Adrenal gland (tissue), 12 donors: ENCODE measurements around the gene LMF1. TPM values are rescaled to one million over a fixed set of nuclear protein-coding genes. Genes with fewer than 3 reads are reported as not detected.
"Not testable (repeated sequence)": the region's sequence is repeated elsewhere in the genome, so short reads cannot be mapped to it uniquely, and the experiment has no call there.

Source experiments
- DNase-seq, 7 donors: peaks; one replicate each; pipeline ENCODE4 v3.0.0-alpha.2; 2019 to 2020
- H3K27ac ChIP-seq, 5 donors: fragments of 200-600 bp; sonication (generic) in 4 of 5; 1 replicate in 3 of 5; 2 replicates in 2 of 5; pipeline versions ENCODE4 v1.5.1 to v1.8.0; 2016 to 2020; ENCODE audit warnings: mild to moderate bottlenecking in 1 of 5
- H3K27me3 ChIP-seq: fragments of 200-600 bp; 2 replicates; pipeline ENCODE4 v1.8.0; 2021
- H3K36me3 ChIP-seq, 2 donors: fragments of 200-600 bp; replicated peaks in 1 of 2; 1 replicate in 1 of 2; 2 replicates in 1 of 2; pipeline versions ENCODE4 v1.5.1 to v1.8.0; 2018 to 2022
- H3K4me1 ChIP-seq, 2 donors: fragments of 200-600 bp; replicated peaks in 1 of 2; 1 replicate in 1 of 2; 2 replicates in 1 of 2; pipeline versions ENCODE4 v1.5.1 to v1.8.0; 2018 to 2021
- H3K4me3 ChIP-seq, 4 donors: fragments of 200-600 bp; sonication (generic) in 3 of 4; one replicate each; pipeline ENCODE4 v1.5.1; 2016 to 2018
- H3K9me3 ChIP-seq, 3 donors: fragments of 200-600 bp; sonication (generic) in 1 of 3; replicated peaks in 1 of 3; 1 replicate in 2 of 3; 2 replicates in 1 of 3; pipeline versions ENCODE4 v1.5.1 to v1.8.0; 2016 to 2021
- CTCF ChIP-seq, 6 experiments: fragments of 450-650 bp in 4 of 6; fragments of 200-600 bp in 2 of 6; sonication (generic) in 1 of 6; IDR thresholded peaks; 1 replicate in 5 of 6; 2 replicates in 1 of 6; pipeline versions ENCODE4 v1.5.1 to v1.8.0; 2016 to 2021; ENCODE audit warnings: antibody characterized with exemption in 6 of 6, mild to moderate bottlenecking in 2 of 6, moderate library complexity in 1 of 6
- POLR2A ChIP-seq, 2 donors: fragments of 450-650 bp; IDR thresholded peaks; one replicate each; pipeline ENCODE4 v1.6.1; 2017; ENCODE audit warnings: antibody characterized with exemption in 2 of 2, mild to moderate bottlenecking in 2 of 2, moderate library complexity in 1 of 2
- WGBS, 4 donors: extraction: QIAGEN DNeasy Blood & Tissue Kit in 2 of 4; methylation state at CpG; one replicate each; pipeline versions ENCODE4 v1.1.5 to v1.1.7; 2013 to 2017; 5-methylcytosine and 5-hydroxymethylcytosine counted together
- intact Hi-C, 2 donors: fragments of 100-400 bp; cut with DNase I; formaldehyde crosslinking; loops; one replicate each; pipeline versions ENCODE4 v1.14.1 to v1.15.0; 2022 to 2023
- polyA plus RNA-seq, 3 donors: library from polyadenylated mRNA; stranded (reverse); fragments of 200-250 nt in 2 of 3; fragments of 350-450 nt in 1 of 3; fragmentation: Illumina TruSeq in 1 of 3; extraction: RNeasy Lipid Tissue Mini Kit (QIAGEN cat#74804) in 1 of 3; gene quantifications; one replicate each; pipeline ENCODE4 v1.2.3, GENCODE V29; 2013 to 2014
- total RNA-seq, 9 donors: library from RNA; depleted of rRNA in 4 of 9; stranded (reverse); fragments of >200 nt in 4 of 9; fragments of 120-200 nt in 1 of 9; fragmentation: NEBNext Ultra II Directional in 1 of 9; extraction: Animal tissue kit (Norgen Biotek cat#: 25700) in 1 of 9; gene quantifications; one replicate each; pipeline versions ENCODE4 v1.1.0 to v1.2.4, GENCODE V29; 2013 to 2023
- donor health status: healthy with polysubstance abuse.
- donor health status: Bipolar disorder and iron deficiency.
- donor health status: DM: yes; HTN: yes; CAD: no.
- donor health status: DM: no; HTN: no; CAD: no.
- donor health status: DM: no; HTN: no; CAD: no.
- donor health status: DM: yes; HTN: yes; CAD: no.

LMF1 gene
- total and polyA plus RNA-seq, 12 donors = 10.5 to 101 (median 36.3) TPM

- whole genome bisulfite sequencing, 4 donors = 75 to 81% (median 79%) methylated on average over 9 to 13 of the region's 13 CpGs
- no peak overlapping the region for H3K4me3 ChIP-seq
- no peaks in the 10 kb centered on the region for H3K9me3 ChIP-seq
- TF ChIP-seq CTCF (IDR thresholded peaks at IDR 0.05) = no peak
- TF ChIP-seq POLR2A (IDR thresholded peaks at IDR 0.05) = no peak
- no peak for DNase-seq
- peaks cover 10% of the 10 kb centered on the region for H3K27me3 ChIP-seq
- intact Hi-C loops = no loop called here
- H3K36me3 ChIP-seq = no peaks in the 10 kb centered on the region
- no peak overlapping the region for H3K27ac ChIP-seq
- peaks cover 8 to 11% of the 10 kb centered on the region in 2 donors for H3K4me1 ChIP-seq
Observed at GRCh38 chr16:821751-822150, 149.0 kb downstream of the LMF1 start.

- intact Hi-C loops = no loop called here
- WGBS, 4 donors = 83 to 94% (median 88%) methylated on average over 12 of the region's 12 CpGs
- DNase-seq = no peak
- H3K27me3 ChIP-seq = peaks cover 16% of the 10 kb centered on the region
- no peaks in the 10 kb centered on the region for H3K9me3 ChIP-seq
- no peak overlapping the region for H3K4me3 ChIP-seq
- H3K4me1 ChIP-seq = peaks cover 8 to 10% of the 10 kb centered on the region in 2 donors
- no peaks in the 10 kb centered on the region for H3K36me3 ChIP-seq
- H3K27ac ChIP-seq = no peak overlapping the region
- TF ChIP-seq CTCF (IDR thresholded peaks at IDR 0.05) = no peak
Observed at GRCh38 chr16:820748-821147, 150.0 kb downstream of the LMF1 start.

GRCh38 chr16:820044-820408 is 150.8 kb downstream of the LMF1 start:
- DNase-seq, H3K9me3 ChIP-seq, H3K4me3 ChIP-seq, H3K36me3 ChIP-seq, H3K27ac ChIP-seq, intact Hi-C loops, H3K4me1 ChIP-seq: not testable (repeated sequence)
- H3K27me3 ChIP-seq = peaks cover 16% of the 10 kb centered on the region
- 63 to 79% (median 70%) methylated on average over 10 of the region's 10 CpGs for WGBS, 4 donors

- Histone ChIP-seq H3K36me3 (no peaks in the 10 kb centered on the region), H3K27ac (no peak overlapping the region), H3K27me3 (peaks cover 16% of the 10 kb centered on the region), H3K4me3 (no peak overlapping the region), H3K9me3 (no peaks in the 10 kb centered on the region), H3K4me1 (no peaks in the 10 kb centered on the region)
- intact Hi-C loops = loop anchor here in 1 of 2 donors (5.0 kb wide), 1 partner anchor 278 kb away; the partner anchor contains the start of gene C1QTNF8
- TF ChIP-seq POLR2A (IDR thresholded peaks at IDR 0.05) (no peak), CTCF (IDR thresholded peaks at IDR 0.05) (no peak)
- DNase-seq = no peak
- 53 to 68% (median 64%) methylated on average over 15 to 23 of the region's 23 CpGs for WGBS, 4 donors
Observed at GRCh38 chr16:819336-820043, 151.3 kb downstream of the LMF1 start.

- Histone ChIP-seq H3K36me3 (no peaks in the 10 kb centered on the region), H3K27me3 (peaks cover 21% of the 10 kb centered on the region), H3K9me3 (no peaks in the 10 kb centered on the region), H3K4me1 (peaks cover 0 to 2% of the 10 kb centered on the region in 2 donors), H3K4me3 (no peak overlapping the region), H3K27ac (no peak overlapping the region)
- DNase-seq = no peak
- TF ChIP-seq POLR2A (IDR thresholded peaks at IDR 0.05) (no peak), CTCF (IDR thresholded peaks at IDR 0.05) (no peak)
- WGBS, 4 donors = 59 to 85% (median 75%) methylated on average over 2 of the region's 2 CpGs
- intact Hi-C loops = loop anchor here in 1 of 2 donors (5.0 kb wide), 1 partner anchor 279 kb away; the partner anchor contains the start of gene C1QTNF8
Observed at GRCh38 chr16:818592-818991, 152.2 kb downstream of the LMF1 start.
